ENCODE data around the gene TOR1B. TPM values are rescaled to one million over a fixed set of nuclear protein-coding genes. Genes with fewer than 3 reads are reported as not detected.

TOR1B gene
- total RNA-seq, 4 donors from 2014 or later: 17.5 to 55.4 (median 33.8) TPM

GRCh38 chr9:129806061-129806460, 3.1 kb downstream of the TOR1B start:
- Histone ChIP-seq H3K9me3 (no peaks in the 10 kb centered on the region), H3K36me3 (peaks cover 0 to 57% of the 10 kb centered on the region in 2 donors), H3K4me3 (no peak overlapping the region), H3K27ac (no peak overlapping the region), H3K27me3 (no peaks in the 10 kb centered on the region), H3K4me1 (peaks cover 0 to 12% (median 8%) of the 10 kb centered on the region in 3 donors)
- WGBS, 2 donors (ENCODE audit: low coverage in 1 of 2): 71 to 83% methylated on average over 3 to 4 of the region's 4 CpGs
- TF ChIP-seq EP300 (IDR thresholded peaks at IDR 0.05): no peak
- ATAC-seq: no peak

DNA sequence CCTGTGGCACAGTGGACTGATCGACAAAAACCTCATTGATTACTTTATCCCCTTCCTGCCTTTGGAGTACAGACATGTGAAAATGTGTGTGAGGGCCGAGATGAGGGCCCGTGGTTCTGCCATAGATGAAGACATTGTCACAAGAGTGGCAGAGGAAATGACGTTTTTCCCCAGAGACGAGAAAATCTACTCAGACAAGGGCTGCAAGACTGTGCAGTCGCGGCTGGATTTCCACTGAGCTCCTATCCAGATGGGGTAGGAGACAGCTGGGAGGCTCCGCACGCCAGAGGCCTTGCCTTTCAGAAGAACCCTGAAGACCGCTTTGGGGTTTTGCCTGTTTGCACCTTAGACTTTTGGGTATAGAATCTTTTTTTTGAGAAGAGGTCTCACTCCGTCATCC, 6.4 kb downstream of the TOR1B start:
- no peak for TF ChIP-seq POLR2A (IDR thresholded peaks at IDR 0.05)
- TF ChIP-seq, protein P1, sequence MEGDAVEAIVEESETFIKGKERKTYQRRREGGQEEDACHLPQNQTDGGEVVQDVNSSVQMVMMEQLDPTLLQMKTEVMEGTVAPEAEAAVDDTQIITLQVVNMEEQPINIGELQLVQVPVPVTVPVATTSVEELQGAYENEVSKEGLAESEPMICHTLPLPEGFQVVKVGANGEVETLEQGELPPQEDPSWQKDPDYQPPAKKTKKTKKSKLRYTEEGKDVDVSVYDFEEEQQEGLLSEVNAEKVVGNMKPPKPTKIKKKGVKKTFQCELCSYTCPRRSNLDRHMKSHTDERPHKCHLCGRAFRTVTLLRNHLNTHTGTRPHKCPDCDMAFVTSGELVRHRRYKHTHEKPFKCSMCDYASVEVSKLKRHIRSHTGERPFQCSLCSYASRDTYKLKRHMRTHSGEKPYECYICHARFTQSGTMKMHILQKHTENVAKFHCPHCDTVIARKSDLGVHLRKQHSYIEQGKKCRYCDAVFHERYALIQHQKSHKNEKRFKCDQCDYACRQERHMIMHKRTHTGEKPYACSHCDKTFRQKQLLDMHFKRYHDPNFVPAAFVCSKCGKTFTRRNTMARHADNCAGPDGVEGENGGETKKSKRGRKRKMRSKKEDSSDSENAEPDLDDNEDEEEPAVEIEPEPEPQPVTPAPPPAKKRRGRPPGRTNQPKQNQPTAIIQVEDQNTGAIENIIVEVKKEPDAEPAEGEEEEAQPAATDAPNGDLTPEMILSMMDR (IDR thresholded peaks at IDR 0.05): no peak
- no peak for TF ChIP-seq EP300 (IDR thresholded peaks at IDR 0.05)
- TF ChIP-seq POLR2AphosphoS5 (IDR thresholded peaks at IDR 0.05): no peak
- Histone ChIP-seq H3K9me3 (no peaks in the 10 kb centered on the region), H3K36me3 (peaks cover 0 to 85% of the 10 kb centered on the region in 2 donors), H3K4me1 (peaks cover 0 to 3% (median under 1%) of the 10 kb centered on the region in 3 donors), H3K27ac (no peak overlapping the region), H3K27me3 (no peaks in the 10 kb centered on the region), H3K4me3 (no peak overlapping the region)
- WGBS, 2 donors (ENCODE audit: low coverage in 1 of 2): 84 to 85% methylated on average over 10 to 11 of the region's 11 CpGs
- ATAC-seq: no peak

DNA sequence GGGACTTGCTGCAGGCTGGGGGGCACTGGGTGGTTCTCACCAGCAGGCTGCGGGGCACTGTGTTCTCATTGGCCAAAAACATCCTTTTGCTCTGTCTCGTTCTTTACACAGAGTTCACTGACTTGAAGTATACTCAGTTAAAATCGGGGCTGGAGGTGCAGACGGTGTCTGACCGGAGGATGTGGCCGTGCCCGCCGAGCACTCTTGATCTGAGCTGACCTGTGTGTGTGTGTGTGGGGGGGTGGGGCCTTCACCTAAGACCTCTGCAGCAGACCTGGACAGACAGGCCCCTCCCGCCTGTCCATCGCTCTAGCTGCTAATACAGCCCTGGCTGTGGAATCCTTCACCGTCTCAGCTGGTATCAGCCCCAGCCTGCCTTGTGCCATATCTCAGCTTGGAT, 7.1 kb downstream of the TOR1B start:
- H3K36me3 ChIP-seq: peaks cover 0 to 87% of the 10 kb centered on the region in 2 donors

DNA sequence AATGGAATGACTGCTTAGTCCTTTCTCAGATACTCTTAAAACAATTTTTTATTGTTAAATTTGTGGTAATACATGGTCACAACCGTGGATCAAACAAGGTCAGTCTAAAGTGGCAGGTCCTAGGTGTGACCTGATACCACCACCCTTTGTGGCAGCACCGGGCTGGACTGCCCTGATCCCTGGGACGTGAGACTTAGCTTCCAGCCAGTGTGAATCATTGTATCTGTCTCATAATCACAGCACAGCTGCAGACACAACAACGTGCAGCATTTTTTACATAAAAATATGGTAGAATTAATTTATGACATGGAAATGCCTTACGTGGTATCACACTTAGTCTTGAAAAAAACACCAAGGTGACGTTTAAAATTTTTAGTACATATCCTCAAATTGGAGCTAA, 7.8 kb downstream of the TOR1B start:
- Histone ChIP-seq H3K9me3 (no peaks in the 10 kb centered on the region), H3K36me3 (peaks cover 0 to 87% of the 10 kb centered on the region in 2 donors), H3K4me3 (no peak overlapping the region), H3K4me1 (no peaks in the 10 kb centered on the region), H3K27me3 (no peaks in the 10 kb centered on the region), H3K27ac (no peak overlapping the region)
- 71 to 81% methylated on average over 6 of the region's 6 CpGs for WGBS, 2 donors (ENCODE audit: low coverage in 1 of 2)
- no peak for TF ChIP-seq POLR2AphosphoS5 (IDR thresholded peaks at IDR 0.05)
- ATAC-seq: no peak

More for the DNA sequence above, 7.1 kb downstream of the TOR1B start:
- no peaks in the 10 kb centered on the region for H3K4me1 ChIP-seq
- H3K27me3 ChIP-seq: no peaks in the 10 kb centered on the region
- no peaks in the 10 kb centered on the region for H3K9me3 ChIP-seq
- TF ChIP-seq, protein P1 (IDR thresholded peaks at IDR 0.05): no peak
- TF ChIP-seq POLR2AphosphoS5 (IDR thresholded peaks at IDR 0.05) (no peak), POLR2A (IDR thresholded peaks at IDR 0.05) (no peak), EP300 (IDR thresholded peaks at IDR 0.05) (no peak)
- H3K27ac ChIP-seq: no peak overlapping the region
- H3K4me3 ChIP-seq: no peak overlapping the region
- 82% methylated on average over 3 of the region's 11 CpGs; no CpG with 5 or more reads in 1 of the 2 donors for WGBS, 2 donors (ENCODE audit: low coverage in 1 of 2)
- no peak for ATAC-seq

GRCh38 chr9:129811967-129812363, 9.0 kb downstream of the TOR1B start:
- H3K27me3 ChIP-seq: no peaks in the 10 kb centered on the region
- no peaks in the 10 kb centered on the region for H3K9me3 ChIP-seq
- no peak overlapping the region for H3K4me3 ChIP-seq
- WGBS, 2 donors (ENCODE audit: low coverage in 1 of 2): 40 to 93% methylated on average over 1 to 5 of the region's 6 CpGs
- TF ChIP-seq EP300 (IDR thresholded peaks at IDR 0.05) (no peak), POLR2A (IDR thresholded peaks at IDR 0.05) (no peak), POLR2AphosphoS5 (IDR thresholded peaks at IDR 0.05) (no peak)
- TF ChIP-seq, protein P1 (IDR thresholded peaks at IDR 0.05): no peak
- no peak for ATAC-seq
- H3K36me3 ChIP-seq: peaks cover 0 to 88% of the 10 kb centered on the region in 2 donors
- no peaks in the 10 kb centered on the region for H3K4me1 ChIP-seq
- no peak overlapping the region for H3K27ac ChIP-seq

DNA sequence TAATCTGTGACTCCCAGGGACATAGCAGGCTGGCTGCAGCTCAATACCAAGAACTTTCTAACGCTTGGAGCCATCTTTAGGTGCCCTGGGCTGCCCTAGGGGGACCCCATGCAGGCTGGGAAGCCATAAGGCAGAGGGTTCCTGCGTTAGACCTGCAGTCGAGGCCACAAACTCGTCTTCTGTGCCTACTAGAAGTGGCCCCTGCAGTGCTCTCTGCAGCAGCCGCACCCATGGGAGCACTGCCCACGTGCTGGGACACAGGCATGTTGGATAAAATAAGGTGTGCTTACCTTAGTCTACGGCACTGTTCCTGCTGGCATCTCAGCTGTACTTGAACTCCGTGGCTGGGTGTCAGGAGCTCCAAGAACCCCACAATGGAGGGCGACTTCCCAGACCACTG, 9.4 kb downstream of the TOR1B start:
- ATAC-seq: no peak
- H3K4me1 ChIP-seq: no peaks in the 10 kb centered on the region
- peaks cover 0 to 88% of the 10 kb centered on the region in 2 donors for H3K36me3 ChIP-seq
- no peak overlapping the region for H3K27ac ChIP-seq
- H3K4me3 ChIP-seq: no peak overlapping the region
- no peaks in the 10 kb centered on the region for H3K9me3 ChIP-seq
- TF ChIP-seq EP300 (IDR thresholded peaks at IDR 0.05) (no peak), POLR2AphosphoS5 (IDR thresholded peaks at IDR 0.05) (no peak), POLR2A (IDR thresholded peaks at IDR 0.05) (no peak)
- TF ChIP-seq, protein P1 (IDR thresholded peaks at IDR 0.05): no peak
- 100% methylated on average over 3 of the region's 9 CpGs; no CpG with 5 or more reads in 1 of the 2 donors for WGBS, 2 donors (ENCODE audit: low coverage in 1 of 2)
- H3K27me3 ChIP-seq: no peaks in the 10 kb centered on the region

Data from gastroesophageal sphincter (tissue), 4 donors.